HG03575 (cell line): ENCODE measurements around the gene ITIH2.
"Not testable (repeated sequence)": the region's sequence is repeated elsewhere in the genome, so short reads cannot be mapped to it uniquely, and the experiment has no call there.

Experiments used
- ATAC-seq: cut with Tn5 transposase; IDR thresholded peaks from one replicate; pipeline ENCODE4 v1.9.1; 2021; ENCODE audit not compliant: unreplicated experiment, insufficient number of reproducible peaks, low FRiP score; ENCODE audit errors: extremely low read depth

Gene ITIH2

GRCh38 chr10:7692368-7692767 lies 10.7 kb upstream of the ITIH2 start:
- not testable (repeated sequence) for ATAC-seq

- ATAC-seq: not testable (repeated sequence)
Measured at GRCh38 chr10:7693194-7693593, 9.9 kb upstream of the ITIH2 start.

GRCh38 chr10:7696545-7696944 lies 6.6 kb upstream of the ITIH2 start:
- no peak for ATAC-seq

GRCh38 chr10:7697426-7697825 lies 5.7 kb upstream of the ITIH2 start:
- ATAC-seq: no peak

GRCh38 chr10:7700577-7701125 lies 2.5 kb upstream of the ITIH2 start:
- ATAC-seq: no peak

GRCh38 chr10:7701158-7701742 lies 1.9 kb upstream of the ITIH2 start:
- ATAC-seq: no peak

GRCh38 chr10:7702288-7702812 lies 766 bp upstream of the ITIH2 start:
- no peak for ATAC-seq

GRCh38 chr10:7704071-7705016 lies 1.2 kb downstream of the ITIH2 start:
- no peak for ATAC-seq

- no peak for ATAC-seq
Measured at GRCh38 chr10:7705341-7705740, 2.2 kb downstream of the ITIH2 start.

GRCh38 chr10:7706534-7707073 lies 3.5 kb downstream of the ITIH2 start:
- ATAC-seq: no peak

- ATAC-seq: no peak
Measured at GRCh38 chr10:7707102-7707501, 4.0 kb downstream of the ITIH2 start.

- no peak for ATAC-seq
Measured at GRCh38 chr10:7707858-7708622, 4.9 kb downstream of the ITIH2 start.

- no peak for ATAC-seq
Measured at GRCh38 chr10:7708832-7709231, 5.7 kb downstream of the ITIH2 start.

GRCh38 chr10:7710446-7710845 lies 7.3 kb downstream of the ITIH2 start:
- no peak for ATAC-seq

GRCh38 chr10:7711075-7711474 lies 8.0 kb downstream of the ITIH2 start:
- not testable (repeated sequence) for ATAC-seq

GRCh38 chr10:7715515-7715914 lies 12.4 kb downstream of the ITIH2 start:
- ATAC-seq: no peak

- ATAC-seq: no peak
Measured at GRCh38 chr10:7717767-7718166, 14.7 kb downstream of the ITIH2 start.

GRCh38 chr10:7718685-7719084 lies 15.6 kb downstream of the ITIH2 start:
- ATAC-seq: no peak

GRCh38 chr10:7720478-7720877 lies 17.4 kb downstream of the ITIH2 start:
- ATAC-seq: no peak
